Fibroblast of mammary gland (primary cell): ENCODE measurements around the gene CCDC93.
"Not testable (repeated sequence)": the region's sequence is repeated elsewhere in the genome, so short reads cannot be mapped to it uniquely, and the experiment has no call there.

Experiments used
- DNase-seq: peaks from one replicate; pipeline ENCODE4 v3.0.0-alpha.2; 2010; ENCODE audit warnings: low read depth
- H3K4me3 ChIP-seq: 2 replicates; pipeline ENCODE4 v1.5.1; 2011; ENCODE audit warnings: low read depth, mild to moderate bottlenecking, low read length, moderate library complexity; ENCODE audit not compliant: control insufficient read depth
- CTCF ChIP-seq: conservative IDR thresholded peaks from 2 replicates; pipeline ENCODE4 v1.5.1; 2011; ENCODE audit warnings: low read depth, low read length, inconsistent platforms; ENCODE audit not compliant: control insufficient read depth, insufficient read depth

The CCDC93 gene

GRCh38 chr2:118032169-118033013 is 18.5 kb upstream of the CCDC93 start:
- peak; percentile 46 for DNase-seq
- TF ChIP-seq CTCF, result peak; percentile 81
- H3K4me3 ChIP-seq, result no peak overlapping the region

- TF ChIP-seq CTCF, result no peak
These were observed 17.7 kb upstream of the CCDC93 start for GRCh38 chr2:118031566-118031965.

GRCh38 chr2:118029025-118029424 is 15.2 kb upstream of the CCDC93 start:
- DNase-seq, result no peak
- H3K4me3 ChIP-seq, result no peak overlapping the region
- TF ChIP-seq CTCF, result no peak

More at GRCh38 chr2:118031566-118031965, 17.7 kb upstream of the CCDC93 start:
- H3K4me3 ChIP-seq, result no peak overlapping the region
- DNase-seq, result no peak

GRCh38 chr2:118021356-118021755 is 7.5 kb upstream of the CCDC93 start:
- DNase-seq, result no peak
- no peak for TF ChIP-seq CTCF
- H3K4me3 ChIP-seq, result no peak overlapping the region

- no peak for TF ChIP-seq CTCF
- no peak overlapping the region for H3K4me3 ChIP-seq
- DNase-seq, result no peak
These were observed 6.0 kb upstream of the CCDC93 start for GRCh38 chr2:118019821-118020220.

GRCh38 chr2:118016911-118017310 is 3.0 kb upstream of the CCDC93 start:
- peak; percentile 54 for DNase-seq
- no peak for TF ChIP-seq CTCF
- no peak overlapping the region for H3K4me3 ChIP-seq

- not testable (repeated sequence) for H3K4me3 ChIP-seq, DNase-seq
These were observed 1.9 kb upstream of the CCDC93 start for GRCh38 chr2:118015761-118016160.
